Smooth muscle cell of the brain vasculature (primary cell): Measurements from ENCODE around the gene CTNNA1.
A peak's percentile ranks its signal among the peaks of the same experiment; 100 is the strongest.
"Not testable (repeated sequence)": the region's sequence is repeated elsewhere in the genome, so short reads cannot be mapped to it uniquely, and the experiment has no call there.

Experiments used
- DNase-seq: peaks from one replicate; pipeline ENCODE4 v3.0.0-alpha.2; 2012; ENCODE audit warnings: low read depth, low spot score

Gene CTNNA1, protein sequence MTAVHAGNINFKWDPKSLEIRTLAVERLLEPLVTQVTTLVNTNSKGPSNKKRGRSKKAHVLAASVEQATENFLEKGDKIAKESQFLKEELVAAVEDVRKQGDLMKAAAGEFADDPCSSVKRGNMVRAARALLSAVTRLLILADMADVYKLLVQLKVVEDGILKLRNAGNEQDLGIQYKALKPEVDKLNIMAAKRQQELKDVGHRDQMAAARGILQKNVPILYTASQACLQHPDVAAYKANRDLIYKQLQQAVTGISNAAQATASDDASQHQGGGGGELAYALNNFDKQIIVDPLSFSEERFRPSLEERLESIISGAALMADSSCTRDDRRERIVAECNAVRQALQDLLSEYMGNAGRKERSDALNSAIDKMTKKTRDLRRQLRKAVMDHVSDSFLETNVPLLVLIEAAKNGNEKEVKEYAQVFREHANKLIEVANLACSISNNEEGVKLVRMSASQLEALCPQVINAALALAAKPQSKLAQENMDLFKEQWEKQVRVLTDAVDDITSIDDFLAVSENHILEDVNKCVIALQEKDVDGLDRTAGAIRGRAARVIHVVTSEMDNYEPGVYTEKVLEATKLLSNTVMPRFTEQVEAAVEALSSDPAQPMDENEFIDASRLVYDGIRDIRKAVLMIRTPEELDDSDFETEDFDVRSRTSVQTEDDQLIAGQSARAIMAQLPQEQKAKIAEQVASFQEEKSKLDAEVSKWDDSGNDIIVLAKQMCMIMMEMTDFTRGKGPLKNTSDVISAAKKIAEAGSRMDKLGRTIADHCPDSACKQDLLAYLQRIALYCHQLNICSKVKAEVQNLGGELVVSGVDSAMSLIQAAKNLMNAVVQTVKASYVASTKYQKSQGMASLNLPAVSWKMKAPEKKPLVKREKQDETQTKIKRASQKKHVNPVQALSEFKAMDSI

DNA sequence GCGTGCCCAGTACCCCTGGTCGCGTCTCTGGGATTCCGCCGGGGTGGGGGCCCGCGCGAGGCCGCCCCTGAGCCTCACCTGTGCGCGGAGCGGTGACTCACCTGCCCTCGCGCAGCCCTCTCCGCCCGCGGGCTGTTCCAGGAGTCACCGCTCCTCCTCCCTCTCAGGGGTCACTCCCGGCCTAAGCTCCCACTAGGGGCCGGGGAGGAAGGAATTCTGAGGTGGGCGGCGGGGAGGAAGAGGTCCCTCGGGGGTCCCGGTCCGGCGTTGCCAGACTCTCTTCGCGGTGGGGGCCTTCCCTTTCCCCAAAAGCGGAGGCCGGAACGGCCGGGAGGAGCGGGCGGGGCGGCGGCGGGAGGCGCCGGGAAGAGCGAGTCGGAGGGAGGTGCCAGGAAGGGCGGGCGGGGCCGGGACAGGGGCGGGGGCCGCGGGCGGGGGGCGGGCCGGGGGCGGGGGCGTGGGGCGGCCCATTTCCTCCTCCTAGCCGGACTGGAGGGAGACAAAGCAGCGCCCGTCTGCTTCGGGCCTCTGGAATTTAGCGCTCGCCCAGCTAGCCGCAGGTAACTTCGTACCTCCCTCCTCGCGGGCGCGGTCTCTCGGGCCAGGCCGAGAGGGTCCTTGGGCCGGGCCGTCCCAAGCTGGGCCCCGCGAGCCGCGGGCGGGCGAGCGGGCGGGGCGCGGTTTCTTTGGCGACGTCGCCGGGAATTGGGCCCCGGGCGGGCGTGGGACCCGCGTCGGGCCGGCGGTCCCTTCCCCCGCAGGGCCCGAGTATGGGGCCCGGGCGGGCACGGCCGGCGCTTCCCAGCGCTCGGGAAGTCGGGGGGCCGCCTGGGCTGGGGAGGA is at the start of gene CTNNA1:
Gene CTNNA1, plus strand, starts transcription at position 475 of the 843 bp plus-strand sequence. CDS start 28,500 bp downstream, outside the sequence.
- DNase-seq = no peak

DNA sequence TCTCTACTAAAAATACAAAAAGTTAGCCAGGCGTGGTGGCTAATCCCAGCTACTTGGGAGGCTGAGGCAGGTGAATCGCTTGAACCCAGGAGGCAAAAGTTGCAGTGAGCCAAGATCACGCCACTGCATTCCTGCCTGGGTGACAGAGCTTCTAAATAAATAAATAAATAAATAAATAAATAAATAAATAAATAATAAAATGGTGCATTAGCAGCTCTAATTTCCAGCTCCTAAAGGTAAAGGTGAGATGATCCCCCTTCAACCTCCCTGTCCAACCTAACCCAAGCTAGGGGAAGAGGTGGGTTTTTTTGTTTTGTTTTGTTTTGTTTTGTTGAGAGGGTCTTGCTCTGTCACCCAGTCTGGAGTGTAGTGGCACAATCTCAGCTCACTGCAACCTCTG is 49.4 kb upstream of the CTNNA1 start:
- DNase-seq = not testable (repeated sequence)

DNA sequence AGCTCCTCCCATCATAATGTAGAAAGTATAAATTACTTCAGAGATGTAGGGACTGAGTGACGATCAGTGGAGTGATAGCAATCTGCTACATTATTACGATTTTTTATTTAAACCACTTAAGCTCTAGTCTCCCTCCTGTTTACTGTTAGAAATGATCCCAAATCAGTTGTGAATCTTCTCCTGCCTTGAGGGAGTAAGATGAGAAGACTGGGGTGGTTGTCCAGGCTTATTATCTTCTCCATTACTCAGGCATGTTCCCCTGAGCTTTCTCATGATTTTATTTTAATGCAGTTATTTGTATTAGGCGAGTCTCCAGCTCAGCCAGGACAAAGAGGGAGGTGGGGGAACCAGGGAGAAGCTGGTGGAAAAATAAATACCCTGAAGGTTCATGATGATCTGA is 48.2 kb upstream of the CTNNA1 start:
- no peak for DNase-seq

DNA sequence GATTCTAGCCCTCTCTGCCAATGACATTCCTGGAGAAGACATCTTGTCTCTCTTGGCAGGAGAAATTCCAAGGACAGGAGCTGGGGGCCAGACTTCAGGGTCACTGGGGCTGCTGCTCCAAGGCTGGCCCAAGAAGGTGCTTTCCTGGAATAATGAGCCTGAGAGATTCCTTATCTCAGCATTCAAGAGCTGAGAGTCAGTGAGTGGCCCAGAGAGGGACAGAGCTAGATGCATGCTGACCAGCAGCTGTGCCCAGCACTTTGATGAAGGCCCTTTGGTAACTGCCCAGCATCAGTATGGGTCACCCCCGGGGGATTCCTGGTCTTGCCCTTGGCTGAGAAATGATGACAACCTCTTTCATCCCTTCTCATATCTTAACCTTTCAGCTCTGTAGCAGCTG is 47.7 kb upstream of the CTNNA1 start:
- no peak for DNase-seq

DNA sequence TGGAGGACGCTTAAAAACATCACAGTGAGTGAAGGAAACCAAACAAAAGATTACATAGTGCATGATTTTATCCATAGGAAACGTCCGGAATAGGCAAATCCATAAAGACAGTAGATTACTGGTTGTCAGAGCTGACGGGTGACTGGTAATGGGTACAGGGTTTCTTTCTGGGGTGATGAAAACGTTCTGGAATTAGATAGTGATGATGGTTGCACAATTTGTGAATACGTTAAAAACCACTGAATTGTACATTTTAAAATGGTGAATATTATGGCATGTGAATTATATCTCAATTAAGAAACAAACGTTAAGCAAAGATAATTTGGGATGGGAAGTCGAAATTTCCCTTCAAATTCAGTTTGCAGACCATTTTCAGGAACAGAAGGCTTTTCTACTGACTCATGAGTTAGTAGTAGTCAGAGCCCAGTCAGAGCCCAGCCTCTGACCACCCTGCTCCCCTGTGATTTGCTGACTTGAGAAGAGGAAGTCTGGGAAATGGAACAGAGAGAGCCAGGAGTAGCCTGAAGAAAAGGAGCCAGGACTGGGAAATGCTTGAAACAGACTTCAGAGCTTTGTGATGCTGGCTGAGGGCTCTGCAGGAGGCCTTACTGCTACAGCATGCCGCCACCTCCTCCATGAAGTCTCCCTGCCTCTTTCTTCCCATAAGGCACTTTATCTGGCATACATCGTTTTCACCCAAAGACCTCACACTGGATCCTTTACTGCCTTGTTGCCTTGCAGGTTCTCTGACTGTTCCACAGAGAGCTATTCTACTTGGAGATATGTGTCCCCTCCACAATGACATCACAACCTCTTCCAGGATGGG is 46.4 kb upstream of the CTNNA1 start:
- DNase-seq = peak; percentile 53

DNA sequence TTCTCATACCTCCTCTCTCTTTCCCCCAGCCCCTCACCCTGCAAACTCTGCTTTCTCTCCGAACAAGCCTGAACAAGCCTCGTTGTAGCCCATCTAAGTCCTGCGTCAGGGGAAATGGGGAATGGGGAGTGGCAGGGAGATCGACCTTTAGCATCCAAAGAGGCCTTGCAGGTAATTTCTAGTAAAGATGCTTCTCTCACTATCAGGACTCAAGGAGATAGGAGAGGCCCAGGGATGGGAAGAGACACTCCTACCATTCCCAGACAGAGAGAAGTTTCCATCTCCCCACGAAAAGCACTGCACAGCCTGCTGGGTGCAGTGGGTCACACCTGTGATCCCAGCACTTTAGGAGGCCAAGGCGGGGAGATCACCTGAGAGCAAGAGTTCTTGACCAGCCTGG is 44.4 kb upstream of the CTNNA1 start:
- no peak for DNase-seq

DNA sequence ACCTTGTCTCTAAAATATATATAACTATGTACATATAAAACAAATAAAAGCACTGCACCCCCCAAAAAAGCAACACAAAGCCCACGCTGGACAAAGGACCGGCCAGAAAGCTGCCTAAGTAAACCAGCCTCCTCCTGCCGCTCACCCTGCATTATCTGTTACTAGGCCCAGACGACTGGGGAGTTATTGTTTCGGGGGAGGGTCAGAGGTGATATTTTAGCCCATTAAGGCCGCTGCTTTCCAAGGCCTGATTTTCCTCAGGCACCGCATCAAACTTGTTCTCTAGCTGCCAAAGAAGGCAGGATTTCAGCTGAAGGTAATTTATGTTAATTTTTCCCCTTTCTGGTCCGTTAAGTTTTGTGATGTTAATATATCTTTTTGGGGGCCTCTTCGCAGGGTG is 44.0 kb upstream of the CTNNA1 start:
- no peak for DNase-seq

DNA sequence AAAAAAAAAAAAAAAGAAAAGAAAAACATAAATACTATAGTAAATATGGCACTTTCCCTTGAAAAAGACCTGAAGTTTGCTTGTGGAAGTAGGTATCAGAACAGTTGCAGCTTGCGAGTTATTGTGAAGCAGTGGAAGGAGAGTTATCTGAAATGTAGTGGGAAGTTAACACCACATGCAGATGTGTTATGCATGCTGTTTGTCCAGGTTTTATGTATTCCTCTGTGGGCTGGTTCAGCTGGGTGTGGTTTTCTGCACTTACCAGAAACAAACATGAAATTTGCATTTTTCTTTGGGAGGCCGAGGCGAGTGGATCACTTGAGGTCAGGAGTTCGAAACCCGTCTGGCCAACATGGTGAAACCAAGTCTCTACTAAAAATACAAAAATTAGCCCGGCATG is 42.1 kb upstream of the CTNNA1 start:
- DNase-seq = no peak

DNA sequence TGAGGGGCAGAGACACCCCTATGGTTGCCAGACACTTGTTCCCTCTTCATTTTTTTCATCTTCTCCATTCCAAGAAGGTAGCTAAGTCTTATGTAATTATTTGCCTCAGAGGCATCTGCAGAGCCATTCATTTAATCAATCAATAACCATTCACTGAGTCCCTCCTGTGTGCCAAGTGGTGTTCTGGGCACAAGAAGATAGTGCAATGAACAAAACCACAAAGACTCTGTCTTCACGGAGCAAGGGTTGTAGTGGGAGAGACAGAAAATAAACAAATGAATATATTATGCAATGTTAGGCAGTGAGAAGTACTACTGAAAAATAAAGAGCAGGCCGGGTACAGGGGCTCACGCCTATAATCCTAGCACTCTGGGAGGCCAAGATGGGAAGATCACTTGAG is 41.4 kb upstream of the CTNNA1 start:
- DNase-seq = no peak

DNA sequence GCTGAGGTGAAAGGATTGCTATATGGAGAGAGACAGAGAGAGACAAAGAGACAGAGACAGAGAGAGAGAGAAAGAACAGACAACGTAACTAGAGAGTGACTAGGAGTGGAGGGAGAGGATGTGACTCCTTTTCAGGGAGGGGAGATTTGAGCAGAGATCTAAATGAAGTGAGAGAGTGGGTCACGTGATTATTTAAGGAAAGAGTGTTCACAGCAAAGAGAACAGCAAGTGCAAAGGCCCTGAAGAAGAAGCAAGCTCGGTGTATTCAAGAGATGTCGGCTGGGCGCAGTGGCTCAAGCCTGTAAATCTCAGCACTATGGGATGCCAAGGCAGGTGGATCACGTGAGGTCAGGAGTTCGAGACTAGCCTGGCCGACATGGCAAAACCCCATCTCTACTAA is 40.9 kb upstream of the CTNNA1 start:
- no peak for DNase-seq

DNA sequence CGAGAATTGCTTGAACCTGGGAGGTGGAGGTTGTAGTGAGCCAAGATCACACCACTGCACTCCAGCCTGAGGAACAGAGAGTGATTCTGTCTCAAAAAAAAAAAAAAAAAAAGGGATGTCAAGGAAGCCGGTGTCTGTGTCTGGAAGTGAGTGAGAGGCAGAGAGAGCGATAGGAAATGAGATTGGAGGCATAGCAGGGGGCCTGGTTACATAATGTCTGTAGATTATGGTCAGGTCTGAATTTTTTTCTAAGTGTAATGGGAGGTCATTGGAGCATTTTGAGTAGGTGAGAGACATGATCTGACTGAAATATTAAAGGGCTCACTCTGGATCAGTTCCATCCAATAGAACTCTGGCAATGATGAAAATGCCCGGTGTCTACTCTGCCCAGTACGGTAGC is 40.4 kb upstream of the CTNNA1 start:
- DNase-seq = no peak

DNA sequence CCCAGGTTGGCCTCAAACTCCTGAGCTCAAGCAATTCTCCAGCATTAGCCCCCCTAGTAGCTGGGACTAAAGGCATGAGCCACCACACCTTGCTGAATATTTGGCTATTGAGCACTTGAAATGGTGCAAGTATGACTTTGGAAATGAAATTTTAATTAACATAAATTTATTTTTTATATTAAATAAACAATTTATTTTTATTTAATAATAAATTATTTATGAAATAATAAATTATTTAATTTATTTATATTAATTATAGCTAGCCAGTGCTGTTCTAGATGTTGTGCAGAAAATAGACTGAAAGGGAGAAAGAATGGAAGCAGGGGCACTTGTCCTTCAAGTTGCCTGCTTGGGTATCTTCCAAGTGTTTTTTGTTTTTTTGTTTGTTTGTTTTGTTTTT is 40.0 kb upstream of the CTNNA1 start:
- DNase-seq = no peak

DNA sequence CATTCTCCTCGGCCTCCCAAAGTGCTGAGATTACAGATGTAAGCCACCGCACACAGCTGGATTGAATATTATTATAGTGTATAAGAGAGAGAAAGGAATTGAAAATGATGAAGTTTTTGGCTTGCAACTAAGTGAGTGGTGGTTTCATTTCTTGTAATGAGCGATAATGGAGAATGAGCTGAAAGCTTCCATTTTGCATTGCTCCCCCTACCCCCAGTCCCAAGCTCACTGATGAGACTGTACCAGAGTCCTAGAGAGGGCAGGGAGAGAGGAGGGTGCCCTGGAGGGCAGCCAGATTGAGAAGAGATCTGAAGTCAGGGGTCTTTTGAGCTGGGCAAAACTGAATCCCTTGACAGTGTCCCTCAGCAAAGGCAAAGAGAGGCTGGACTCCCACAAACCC is 38.5 kb upstream of the CTNNA1 start:
- no peak for DNase-seq

DNA sequence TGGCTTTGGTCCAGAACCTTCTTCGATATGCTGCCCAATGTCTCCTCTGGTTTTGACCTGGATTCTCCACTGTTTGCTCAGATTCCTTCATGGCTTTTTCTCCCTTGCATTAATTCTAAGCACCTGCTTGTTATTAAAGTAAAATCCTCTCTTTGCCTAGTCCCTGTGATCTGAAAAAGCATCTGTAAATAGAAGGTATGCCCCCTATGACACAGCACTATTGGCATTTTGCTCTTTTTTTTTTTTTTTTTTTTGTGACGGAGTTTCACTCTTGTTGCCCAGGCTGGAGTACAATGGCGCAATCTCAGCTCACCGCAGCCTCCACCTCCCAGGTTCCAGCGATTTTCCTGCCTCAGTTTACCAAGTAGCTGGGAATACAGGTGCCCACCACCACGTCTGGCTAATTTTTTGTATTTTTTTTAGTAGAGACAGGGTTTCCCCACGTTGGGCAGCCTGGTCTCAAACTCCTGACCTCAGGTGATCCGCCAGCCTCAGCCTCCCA is 37.2 kb upstream of the CTNNA1 start:
- DNase-seq = not testable (repeated sequence)

DNA sequence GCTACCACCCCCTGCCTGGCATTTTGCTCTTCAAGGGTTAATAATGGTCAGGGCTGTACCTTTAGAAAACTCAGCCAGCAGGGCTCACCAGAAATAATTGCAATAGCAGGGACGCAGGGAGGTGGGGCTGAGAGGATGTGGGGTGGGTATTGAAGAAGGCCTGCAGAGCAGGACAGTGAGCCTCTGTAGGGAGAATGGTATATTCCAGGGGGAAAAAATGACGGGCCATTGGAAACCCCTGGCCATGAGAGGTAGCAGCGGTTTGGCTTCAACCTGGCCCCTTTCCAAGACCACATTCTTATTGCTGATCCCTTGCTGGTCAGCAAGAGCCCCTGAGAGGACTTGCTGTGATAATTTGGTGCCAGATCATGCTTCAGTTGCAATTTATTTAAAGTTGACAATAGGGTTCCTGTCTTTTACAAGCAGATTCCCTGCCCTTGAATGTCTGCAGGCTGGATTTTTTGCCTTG is 36.7 kb upstream of the CTNNA1 start:
- DNase-seq = no peak

DNA sequence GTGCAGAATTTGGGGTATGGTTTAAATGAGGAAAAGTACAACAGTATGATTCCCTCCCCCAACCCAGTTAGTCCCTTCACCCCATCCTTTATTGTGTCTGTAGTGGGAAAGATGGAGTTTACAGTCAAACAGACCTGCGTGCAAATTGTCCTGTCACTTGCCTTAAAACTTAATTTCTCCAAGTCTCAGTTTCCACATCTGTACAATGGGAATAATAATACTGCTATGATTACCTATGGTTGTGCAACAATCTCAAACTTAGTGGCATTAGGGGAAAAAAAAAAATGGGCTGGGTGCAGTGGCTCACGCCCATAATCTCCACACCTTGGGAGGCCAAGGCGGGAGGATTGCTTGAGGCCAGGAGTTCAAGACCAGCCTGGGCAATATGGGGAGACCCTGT is 35.8 kb upstream of the CTNNA1 start:
- DNase-seq = no peak

DNA sequence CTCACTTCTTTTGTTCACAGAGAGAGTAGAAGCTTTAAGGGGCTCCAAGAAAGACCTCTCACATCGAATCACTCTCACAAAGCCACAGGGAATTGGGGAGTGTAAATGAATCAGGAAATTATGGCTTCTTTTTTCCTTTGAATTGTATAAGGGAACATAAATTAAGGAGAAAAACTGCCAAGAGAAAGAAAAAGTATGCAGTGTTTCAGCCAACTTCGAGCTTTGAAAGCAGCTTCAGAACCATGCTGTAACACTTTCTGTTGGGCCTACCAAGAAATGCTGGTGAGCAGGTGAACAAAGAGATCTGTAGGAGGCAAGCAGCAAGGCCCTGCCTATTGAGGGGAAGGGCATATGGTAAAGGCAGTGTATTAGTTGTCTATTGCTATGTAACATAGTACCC is 33.4 kb upstream of the CTNNA1 start:
- no peak for DNase-seq

DNA sequence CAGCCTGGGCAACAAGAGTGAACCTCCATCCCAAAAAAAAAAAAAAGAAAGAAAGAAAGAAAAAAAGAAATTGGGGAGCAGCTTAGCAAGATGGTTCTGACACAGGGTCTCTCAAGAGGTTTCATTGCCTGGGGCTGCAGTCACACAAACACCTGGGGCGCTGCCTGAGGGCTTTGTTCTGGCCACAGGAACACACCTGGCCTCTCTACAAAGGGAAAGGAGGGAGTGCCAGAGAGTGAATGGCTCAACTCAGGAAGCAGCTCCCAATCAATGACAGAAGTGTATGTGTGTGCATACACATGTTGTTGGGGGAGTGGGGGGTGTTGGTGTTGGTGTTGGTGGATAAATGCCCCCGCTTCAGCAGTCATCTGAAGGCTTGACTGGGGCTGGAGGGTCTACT is 32.4 kb upstream of the CTNNA1 start:
- no peak for DNase-seq

DNA sequence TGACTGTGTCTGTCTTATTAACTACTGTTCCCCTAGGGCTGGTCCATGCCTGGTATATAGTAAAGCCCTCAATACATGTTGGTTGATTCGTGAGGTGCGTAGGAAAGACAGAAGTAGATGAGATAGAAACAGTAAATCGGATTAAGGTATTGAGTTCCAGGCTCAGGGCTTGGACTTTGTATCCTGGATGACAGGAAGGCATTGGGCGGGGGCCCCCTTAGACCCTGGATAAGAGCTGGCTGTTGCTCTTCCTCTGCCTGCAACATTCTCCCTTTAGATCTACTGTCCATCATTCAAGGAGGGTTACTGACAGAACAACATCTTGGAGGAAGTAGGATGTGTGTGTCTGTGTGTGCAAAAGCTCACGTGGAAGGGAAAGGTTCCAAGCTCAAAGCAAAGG is 31.2 kb upstream of the CTNNA1 start:
- DNase-seq = no peak

DNA sequence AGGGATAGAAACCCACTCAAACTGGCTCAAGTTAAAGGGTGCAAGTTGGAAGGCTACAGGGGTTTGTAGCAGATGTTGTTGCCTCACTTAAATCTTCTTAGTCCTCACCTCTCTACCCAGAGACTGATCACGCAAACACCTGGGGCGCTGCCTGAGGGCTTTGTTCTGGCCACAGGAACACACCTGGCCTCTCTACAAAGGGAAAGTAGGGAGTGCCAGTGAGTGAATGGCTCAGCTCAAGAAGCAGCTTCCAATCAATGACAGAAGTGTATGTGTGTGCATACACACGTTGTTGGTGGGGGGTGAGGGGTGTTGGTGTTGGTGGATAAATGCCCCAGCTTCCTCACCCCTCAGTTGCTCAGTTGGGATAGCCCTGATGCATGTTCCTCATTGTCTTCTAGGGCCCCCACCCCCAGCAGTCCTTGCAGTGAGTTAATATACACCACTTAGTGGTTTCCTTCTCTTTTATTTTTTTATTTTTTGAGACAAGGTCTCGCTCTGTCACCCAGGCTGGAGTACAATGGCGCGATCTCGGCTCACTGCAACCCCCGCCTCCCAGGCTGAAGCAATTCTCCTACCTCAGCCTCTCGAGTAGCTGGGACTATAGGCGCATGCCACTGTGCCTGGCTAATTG is 30.6 kb upstream of the CTNNA1 start:
- no peak for DNase-seq
